GM12878 (cell line): ENCODE data around the gene UBASH3A. TPM values are rescaled to one million over a fixed set of nuclear protein-coding genes. Genes with fewer than 3 reads are reported as not detected.

Experiments used
- ATAC-seq: fragments of 200-7000 bp; cut with Tn5 transposase; 3 replicates; pipeline ENCODE4 v1.9.1; 2020; ENCODE audit warnings: mild to moderate bottlenecking, moderate library complexity
- Bru-seq: library from RNA; stranded (reverse); fragments of 400-500 nt; gene quantifications from one replicate; lab custom pipeline; 2021; lab: Mats Ljungman, UMichigan
- BruChase-seq, 2 experiments: library from RNA; stranded (reverse); fragments of 400-500 nt; gene quantifications; one replicate each; lab custom pipeline; 2021; lab: Mats Ljungman, UMichigan
- BruUV-seq: library from RNA; stranded (reverse); fragments of 400-500 nt; replicated peaks from 2 replicates; lab custom pipeline; 2021; lab: Mats Ljungman, UMichigan
- CTCF ChIA-PET: fragments of 300-600 bp; sonication (Branson Sonifier 250); formaldehyde crosslinking; extraction: SDS; loops from one replicate; lab custom pipeline; 2021; ENCODE audit warnings: inconsistent platforms; lab: Yijun Ruan, JAX
- POLR2A ChIA-PET: fragments of 350-600 bp; formaldehyde crosslinking; extraction: SDS; loops from one replicate; lab custom pipeline; 2021; ENCODE audit warnings: inconsistent platforms; lab: Charles Lee
- RAD21 ChIA-PET: fragments of 300-600 bp; sonication (Branson Sonifier 250); formaldehyde crosslinking; loops from one replicate; lab custom pipeline; 2023; ENCODE audit warnings: antibody characterized with exemption; ENCODE audit not compliant: unreplicated experiment; lab: Charles Lee
- SMC1A ChIA-PET: fragments of 300-600 bp; sonication (Branson Sonifier 250); formaldehyde crosslinking; loops from one replicate; lab custom pipeline; 2023; ENCODE audit not compliant: unreplicated experiment, uncharacterized antibody; lab: Charles Lee
- DNase-seq: peaks from one replicate; pipeline ENCODE4 v3.0.0-alpha.2; 2011; ENCODE audit warnings: low read depth, low spot score
- FAIRE-seq: peaks from 3 replicates; lab custom pipeline; 2011; peaks lifted over from hg19 to GRCh38; lab: Jason Lieb, UNC
- H2AFZ ChIP-seq: 2 replicates; pipeline ENCODE4 v1.6.0; 2011; ENCODE audit warnings: low read depth, low read length, control low read depth; ENCODE audit not compliant: control insufficient read depth
- H3K27ac ChIP-seq: 2 replicates; pipeline ENCODE4 v1.5.1; 2011; ENCODE audit warnings: control low read depth; ENCODE audit not compliant: control insufficient read depth, insufficient read depth
- H3K27me3 ChIP-seq, 2 experiments: replicated peaks in 1 of 2; 2 replicates each; pipeline versions ENCODE4 v1.6.0 to v1.6.1; 2011; ENCODE audit warnings: low read length in 1 of 2; ENCODE audit not compliant: control insufficient read depth in 2 of 2, insufficient read depth in 2 of 2
- H3K36me3 ChIP-seq, 2 experiments: 2 replicates each; pipeline ENCODE4 v1.5.1; 2011; ENCODE audit warnings: low read length in 1 of 2; ENCODE audit not compliant: control insufficient read depth in 2 of 2, insufficient read depth in 2 of 2
- H3K4me1 ChIP-seq: 2 replicates; pipeline ENCODE4 v1.6.1; 2011; ENCODE audit warnings: mild to moderate bottlenecking, low read length, moderate library complexity, mixed read lengths; ENCODE audit not compliant: control insufficient read depth, insufficient read depth
- H3K4me2 ChIP-seq: 2 replicates; pipeline ENCODE4 v1.6.0; 2011; ENCODE audit warnings: control low read depth; ENCODE audit not compliant: control insufficient read depth, insufficient read depth
- H3K4me3 ChIP-seq: fragments of 200-600 bp; sonication (generic); 2 replicates; pipeline ENCODE4 v1.5.1; 2016
- H3K79me2 ChIP-seq: 2 replicates; pipeline ENCODE4 v1.6.0; 2011; ENCODE audit warnings: low read length; ENCODE audit not compliant: control insufficient read depth, insufficient read depth
- H3K9ac ChIP-seq: 2 replicates; pipeline ENCODE4 v1.8.0; 2011; ENCODE audit warnings: low read length, control low read depth, mixed read lengths; ENCODE audit not compliant: control insufficient read depth, insufficient read depth
- H3K9me3 ChIP-seq: replicated peaks from 3 replicates; pipeline ENCODE4 v1.5.1; 2011; ENCODE audit warnings: mild to moderate bottlenecking, low read length; ENCODE audit not compliant: control insufficient read depth, insufficient read depth
- H4K20me1 ChIP-seq: 2 replicates; pipeline ENCODE4 v1.6.0; 2011; ENCODE audit not compliant: control insufficient read depth, insufficient read depth
- HDGF ChIP-seq: fragments of 450-650 bp; IDR thresholded peaks from 2 replicates; pipeline ENCODE4 v1.6.1; 2016; ENCODE audit warnings: antibody characterized with exemption
- MTA3 ChIP-seq: IDR thresholded peaks from 2 replicates; pipeline ENCODE4 v1.6.1; 2012; ENCODE audit warnings: low read length, inconsistent platforms, borderline replicate concordance
- MYB ChIP-seq: fragments of 150-350 bp; IDR thresholded peaks from 2 replicates; pipeline ENCODE4 v1.6.1; 2014; ENCODE audit warnings: mild to moderate bottlenecking, low read depth, low read length, borderline replicate concordance
- PML ChIP-seq: IDR thresholded peaks from 2 replicates; pipeline ENCODE4 v1.6.1; 2012; ENCODE audit warnings: low read length, inconsistent platforms
- RAD51 ChIP-seq: fragments of 450-650 bp; IDR thresholded peaks from 2 replicates; pipeline ENCODE4 v1.6.1; 2016; ENCODE audit warnings: moderate library complexity, mild to moderate bottlenecking, inconsistent platforms
- WRNIP1 ChIP-seq: IDR thresholded peaks from 2 replicates; pipeline ENCODE4 v1.6.1; 2011; ENCODE audit warnings: low read depth, low read length, improper control_type of control experiment, borderline replicate concordance
- WGBS: methylation state at CpG from one replicate; pipeline ENCODE4 v1.1.6; 2016; ENCODE audit warnings: low lambda C conversion rate; ENCODE audit not compliant: insufficient replicate concordance, insufficient coverage; ENCODE audit errors: missing lambda C conversion rate; 5-methylcytosine and 5-hydroxymethylcytosine counted together
- in situ Hi-C: fragments of 300-500 bp; cut with MboI; formaldehyde crosslinking; loops from 9 replicates; pipeline ENCODE4 v1.14.3; 2018; ENCODE audit warnings: mixed read lengths
- intact Hi-C: fragments of 100-400 bp; cut with micrococcal nuclease; formaldehyde crosslinking; loops from one replicate; pipeline ENCODE4 v1.14.2; 2022; ENCODE audit not compliant: unreplicated experiment
- long read RNA-seq, 2 experiments: library from polyadenylated mRNA; unstranded; transcript quantifications; one replicate each; pipeline ENCODE4 v2.0.0, GENCODE V29; 2019 to 2020
- polyA minus RNA-seq, 3 experiments: library from RNA; depleted of rRNA, polyadenylated mRNA; stranded (reverse); fragments of >200 nt; gene quantifications; 2 replicates each; pipeline ENCODE4 v1.2.3, GENCODE V29; 2011
- polyA plus RNA-seq, 11 experiments: library from polyadenylated mRNA; depleted of rRNA in 4 of 11; unstranded in 6 of 11; stranded (reverse) in 5 of 11; fragments of >200 nt; fragmentation: Nextera tagmentation in 4 of 11; fragmentation: Illumina TruSeq in 1 of 11; extraction: Ambion mirVana in 4 of 11; extraction: Trizol in 1 of 11; gene quantifications; 1 replicate in 1 of 11; 2 replicates in 10 of 11; pipeline versions ENCODE4 v1.2.1 to v1.2.3, GENCODE V29; 2011 to 2016; ENCODE audit warnings: inconsistent platforms in 2 of 11, missing spikeins in 2 of 11, low read depth in 1 of 11
- total RNA-seq, 4 experiments: library from RNA; depleted of rRNA in 3 of 4; stranded (reverse); fragments of >200 nt in 3 of 4; fragmentation: Illumina TruSeq in 1 of 4; extraction: Trizol in 1 of 4; gene quantifications; 2 replicates each; pipeline versions ENCODE4 v1.2.1 to v1.2.3, GENCODE V29; 2013 to 2021
- TF ChIP-seq, protein P1 (sequence below): IDR thresholded peaks from 2 replicates; pipeline ENCODE4 v1.6.1; 2011; ENCODE audit warnings: borderline replicate concordance, low read depth, mild to moderate bottlenecking, moderate library complexity, mixed read lengths, low read length; ENCODE audit not compliant: insufficient read depth; ENCODE audit errors: extremely low read length
- TF ChIP-seq, protein P2 (sequence below), 3 experiments: IDR thresholded peaks in 2 of 3; conservative IDR thresholded peaks in 1 of 3; 2 replicates each; pipeline ENCODE4 v1.5.1; 2011; ENCODE audit warnings: low read depth in 3 of 3, low read length in 3 of 3, mild to moderate bottlenecking in 3 of 3, control low read depth in 2 of 3, moderate library complexity in 2 of 3, inconsistent platforms in 1 of 3, mixed read lengths in 1 of 3; ENCODE audit not compliant: control insufficient read depth in 2 of 3, insufficient read depth in 1 of 3; ENCODE audit errors: extremely low read depth in 1 of 3
- TF ChIP-seq, protein P3 (sequence below): IDR thresholded peaks from 2 replicates; pipeline ENCODE4 v1.6.1; 2012; ENCODE audit warnings: low read length, inconsistent platforms

UBASH3A gene, protein sequence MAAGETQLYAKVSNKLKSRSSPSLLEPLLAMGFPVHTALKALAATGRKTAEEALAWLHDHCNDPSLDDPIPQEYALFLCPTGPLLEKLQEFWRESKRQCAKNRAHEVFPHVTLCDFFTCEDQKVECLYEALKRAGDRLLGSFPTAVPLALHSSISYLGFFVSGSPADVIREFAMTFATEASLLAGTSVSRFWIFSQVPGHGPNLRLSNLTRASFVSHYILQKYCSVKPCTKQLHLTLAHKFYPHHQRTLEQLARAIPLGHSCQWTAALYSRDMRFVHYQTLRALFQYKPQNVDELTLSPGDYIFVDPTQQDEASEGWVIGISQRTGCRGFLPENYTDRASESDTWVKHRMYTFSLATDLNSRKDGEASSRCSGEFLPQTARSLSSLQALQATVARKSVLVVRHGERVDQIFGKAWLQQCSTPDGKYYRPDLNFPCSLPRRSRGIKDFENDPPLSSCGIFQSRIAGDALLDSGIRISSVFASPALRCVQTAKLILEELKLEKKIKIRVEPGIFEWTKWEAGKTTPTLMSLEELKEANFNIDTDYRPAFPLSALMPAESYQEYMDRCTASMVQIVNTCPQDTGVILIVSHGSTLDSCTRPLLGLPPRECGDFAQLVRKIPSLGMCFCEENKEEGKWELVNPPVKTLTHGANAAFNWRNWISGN
- total RNA-seq (2013; cell fraction: nucleolus; rRNA removed) = 1.8 and 1.9 TPM in 2 replicates
- 0.05 and 0.17 TPM in 2 replicates for total RNA-seq (2014; rRNA removed)
- 0.05 and 0.13 TPM in 2 replicates for total RNA-seq (2014; rRNA removed; fragmentation: Illumina TruSeq; extraction: Trizol)
- 0.27 and 0.28 TPM in 2 replicates for total RNA-seq (2021)
- 0.16 TPM for polyA plus RNA-seq (2011; ENCODE audit: low read depth)
- polyA plus RNA-seq (2011; rRNA removed) = 0.16 and 0.33 TPM in 2 replicates
- polyA plus RNA-seq (2011; cell fraction: cytosol; rRNA removed) = 0.36 and 0.57 TPM in 2 replicates
- 1.8 and 2.2 TPM in 2 replicates for polyA plus RNA-seq (2011; cell fraction: nucleus; rRNA removed)
- 0.26 and 0.59 TPM in 2 replicates for polyA plus RNA-seq (2012)
- polyA plus RNA-seq (2014; fragmentation: Illumina TruSeq; extraction: Trizol) = 0.17 and 0.21 TPM in 2 replicates
- under 1 TPM in 1 of 2 experiments, not detected in 1; 0.04 TPM for polyA plus RNA-seq (2014; fragmentation: Nextera tagmentation; extraction: Ambion mirVana)
- 0.20 and 0.23 TPM in 2 replicates for polyA plus RNA-seq (2014; rRNA removed)
- under 1 TPM; 0.26 to 0.39 TPM for polyA plus RNA-seq (2016; fragmentation: Nextera tagmentation; extraction: Ambion mirVana)
- polyA minus RNA-seq (2011; rRNA and poly(A)+ RNA removed) = 0.72 TPM in 1 of 2 replicates, not detected in the other
- 0.73 TPM in 1 of 2 replicates, not detected in the other for polyA minus RNA-seq (2011; cell fraction: cytosol; rRNA and poly(A)+ RNA removed)
- 0.73 and 0.86 TPM in 2 replicates for polyA minus RNA-seq (2011; cell fraction: nucleus; rRNA and poly(A)+ RNA removed)
- Bru-seq, nascent RNA = percentile 43 among the genes with signal in this experiment
- BruChase-seq, experiment 1, labeled RNA remaining after a 6-hour chase = percentile 30 among the genes with signal in this experiment
- BruChase-seq, experiment 2, labeled RNA remaining after a 2-hour chase = percentile 33 among the genes with signal in this experiment
- long read RNA-seq, experiment 1, partial matches to known transcripts = 0 of 1 reads
- long read RNA-seq, experiment 1, other reads (novel, unspliced or antisense) = 1 of 1 reads
- long read RNA-seq, experiment 2, partial matches to known transcripts = 4 of 4 reads
- long read RNA-seq, experiment 2, other reads (novel, unspliced or antisense) = 0 of 4 reads

DNA sequence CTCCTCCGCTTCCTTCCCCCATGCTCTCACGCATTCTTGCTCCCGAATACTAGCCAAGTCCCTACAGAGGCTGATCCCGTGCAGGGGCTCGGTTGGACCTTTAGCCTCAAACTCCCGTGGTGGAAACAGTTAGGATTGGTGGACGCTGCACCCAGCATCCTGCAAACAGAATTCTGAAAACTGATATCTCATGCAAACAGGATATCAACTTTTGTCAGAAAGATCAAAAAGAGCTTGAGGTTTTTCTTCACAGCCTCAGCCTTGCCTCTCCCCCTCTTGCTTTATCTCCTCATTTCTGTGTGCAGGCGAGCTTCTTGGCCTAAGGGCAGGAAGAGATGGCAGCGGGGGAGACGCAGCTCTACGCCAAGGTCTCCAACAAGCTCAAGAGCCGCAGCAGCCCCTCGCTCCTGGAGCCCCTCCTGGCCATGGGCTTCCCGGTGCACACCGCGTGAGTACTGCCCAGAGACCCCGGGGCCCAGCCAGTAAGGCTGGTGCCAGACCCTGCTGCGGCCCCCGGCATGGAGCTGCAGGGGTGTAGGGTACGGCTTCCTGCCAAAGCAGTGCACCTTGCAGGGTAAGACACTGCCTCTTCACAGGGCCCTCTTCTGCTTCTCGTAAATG, at the start of gene UBASH3A:
Gene UBASH3A, plus strand, starts transcription at position 292 of the 621 bp plus-strand sequence. Its CDS starts 44 bp downstream, at position 336.
- peaks cover 5% of the 10 kb centered on the region; the same call in 1 of the 3 replicates for H3K9me3 ChIP-seq
- no peaks in the 10 kb centered on the region for H3K27me3 ChIP-seq
- BruUV-seq = no TSS peak
- FAIRE-seq (no peak), DNase-seq (no peak), ATAC-seq (no peak)
- no peak within 1 kb of the TSS for H3K4me2 ChIP-seq
- RAD21 ChIA-PET = interaction anchor here (0.6 to 3.1 kb wide), 6 partner anchors 11 to 102 kb away, joined by 3 to 11 read pairs (median 5); no protein-coding TSS in a partner anchor
- H3K4me3 ChIP-seq = no peak within 1 kb of the TSS
- H3K9ac ChIP-seq = no peak within 1 kb of the TSS
- no peaks in the 10 kb centered on the region for H4K20me1 ChIP-seq
- H3K79me2 ChIP-seq = no peaks in the 10 kb centered on the region
- CTCF ChIA-PET = interaction anchor here (0.6 to 3.1 kb wide), 7 partner anchors 9 to 90 kb away, joined by 3 to 8 read pairs (median 3); no protein-coding TSS in a partner anchor
- H3K36me3 ChIP-seq = no peaks in the 10 kb centered on the region
- H3K27ac ChIP-seq = no peak within 1 kb of the TSS
- SMC1A ChIA-PET = interaction anchor here (1.0 to 3.3 kb wide), 7 partner anchors 10 to 95 kb away, joined by 3 to 16 read pairs (median 3); no protein-coding TSS in a partner anchor
- in situ Hi-C loops = no loop called here
- intact Hi-C loops = no loop called here
- H3K4me1 ChIP-seq = peaks cover 10% of the 10 kb centered on the region; the same call in 1 of the 2 replicates
- no peak within 1 kb of the TSS for H2AFZ ChIP-seq
- 89% methylated on average over 21 of the region's 21 CpGs for WGBS
- POLR2A ChIA-PET = interaction anchor here (1.3 to 5.4 kb wide), 3 partner anchors 10 to 16 kb away, joined by 4 to 34 read pairs (median 16); no protein-coding TSS in a partner anchor
- TF ChIP-seq PML (no peak), WRNIP1 (no peak), HDGF (no peak), MYB (no peak), MTA3 (no peak), RAD51 (no peak)
- TF ChIP-seq, protein P1, sequence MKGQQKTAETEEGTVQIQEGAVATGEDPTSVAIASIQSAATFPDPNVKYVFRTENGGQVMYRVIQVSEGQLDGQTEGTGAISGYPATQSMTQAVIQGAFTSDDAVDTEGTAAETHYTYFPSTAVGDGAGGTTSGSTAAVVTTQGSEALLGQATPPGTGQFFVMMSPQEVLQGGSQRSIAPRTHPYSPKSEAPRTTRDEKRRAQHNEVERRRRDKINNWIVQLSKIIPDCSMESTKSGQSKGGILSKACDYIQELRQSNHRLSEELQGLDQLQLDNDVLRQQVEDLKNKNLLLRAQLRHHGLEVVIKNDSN = no peak
- TF ChIP-seq, protein P2, sequence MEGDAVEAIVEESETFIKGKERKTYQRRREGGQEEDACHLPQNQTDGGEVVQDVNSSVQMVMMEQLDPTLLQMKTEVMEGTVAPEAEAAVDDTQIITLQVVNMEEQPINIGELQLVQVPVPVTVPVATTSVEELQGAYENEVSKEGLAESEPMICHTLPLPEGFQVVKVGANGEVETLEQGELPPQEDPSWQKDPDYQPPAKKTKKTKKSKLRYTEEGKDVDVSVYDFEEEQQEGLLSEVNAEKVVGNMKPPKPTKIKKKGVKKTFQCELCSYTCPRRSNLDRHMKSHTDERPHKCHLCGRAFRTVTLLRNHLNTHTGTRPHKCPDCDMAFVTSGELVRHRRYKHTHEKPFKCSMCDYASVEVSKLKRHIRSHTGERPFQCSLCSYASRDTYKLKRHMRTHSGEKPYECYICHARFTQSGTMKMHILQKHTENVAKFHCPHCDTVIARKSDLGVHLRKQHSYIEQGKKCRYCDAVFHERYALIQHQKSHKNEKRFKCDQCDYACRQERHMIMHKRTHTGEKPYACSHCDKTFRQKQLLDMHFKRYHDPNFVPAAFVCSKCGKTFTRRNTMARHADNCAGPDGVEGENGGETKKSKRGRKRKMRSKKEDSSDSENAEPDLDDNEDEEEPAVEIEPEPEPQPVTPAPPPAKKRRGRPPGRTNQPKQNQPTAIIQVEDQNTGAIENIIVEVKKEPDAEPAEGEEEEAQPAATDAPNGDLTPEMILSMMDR (IDR thresholded peaks at IDR 0.05 in 2 of 3, conservative IDR thresholded peaks at IDR 0.05 in 1 of 3; ENCODE audit: control insufficient read depth in 2 of 3, extremely low read depth in 1 of 3, insufficient read depth in 1 of 3, low read depth in 3 of 3, low read length in 3 of 3) = no peak
- TF ChIP-seq, protein P3, sequence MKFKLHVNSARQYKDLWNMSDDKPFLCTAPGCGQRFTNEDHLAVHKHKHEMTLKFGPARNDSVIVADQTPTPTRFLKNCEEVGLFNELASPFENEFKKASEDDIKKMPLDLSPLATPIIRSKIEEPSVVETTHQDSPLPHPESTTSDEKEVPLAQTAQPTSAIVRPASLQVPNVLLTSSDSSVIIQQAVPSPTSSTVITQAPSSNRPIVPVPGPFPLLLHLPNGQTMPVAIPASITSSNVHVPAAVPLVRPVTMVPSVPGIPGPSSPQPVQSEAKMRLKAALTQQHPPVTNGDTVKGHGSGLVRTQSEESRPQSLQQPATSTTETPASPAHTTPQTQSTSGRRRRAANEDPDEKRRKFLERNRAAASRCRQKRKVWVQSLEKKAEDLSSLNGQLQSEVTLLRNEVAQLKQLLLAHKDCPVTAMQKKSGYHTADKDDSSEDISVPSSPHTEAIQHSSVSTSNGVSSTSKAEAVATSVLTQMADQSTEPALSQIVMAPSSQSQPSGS = no peak
